HG03439 (cell line): ENCODE results near the gene MBL2.

Experiments used
- ATAC-seq: cut with Tn5 transposase; IDR thresholded peaks from one replicate; pipeline ENCODE4 v1.9.1; 2021; ENCODE audit warnings: mild to moderate bottlenecking, moderate library complexity; ENCODE audit not compliant: unreplicated experiment

The MBL2 gene

GRCh38 chr10:52772623-52773022 is at the start of gene MBL2:
Gene MBL2 (minus strand): TSS chr10:52772784. CDS start chr10:52771635, 1,149 bp downstream.
- ATAC-seq = no peak

DNA sequence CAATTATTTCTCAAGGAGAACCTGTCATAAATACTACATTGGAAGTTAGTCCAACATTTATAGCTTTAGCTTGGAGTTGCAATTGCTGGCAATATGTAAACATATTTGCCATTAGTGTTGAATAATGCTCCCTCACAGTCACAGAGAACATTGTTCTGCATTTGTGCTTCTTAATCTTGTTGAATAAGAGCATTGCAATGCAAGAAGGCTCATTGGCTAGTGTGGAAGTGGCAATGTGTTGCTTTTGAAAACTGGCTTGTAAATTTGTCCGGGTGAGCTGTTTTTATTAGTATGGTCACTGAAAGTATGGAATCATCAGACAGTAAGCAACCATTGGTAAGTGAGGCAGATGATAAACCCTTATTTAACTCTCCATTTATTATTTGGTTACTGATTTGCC is 47.7 kb upstream of the MBL2 start:
- ATAC-seq = no peak

- ATAC-seq = peak; percentile 95
Observed at GRCh38 chr10:52818019-52818418, 45.4 kb upstream of the MBL2 start.

DNA sequence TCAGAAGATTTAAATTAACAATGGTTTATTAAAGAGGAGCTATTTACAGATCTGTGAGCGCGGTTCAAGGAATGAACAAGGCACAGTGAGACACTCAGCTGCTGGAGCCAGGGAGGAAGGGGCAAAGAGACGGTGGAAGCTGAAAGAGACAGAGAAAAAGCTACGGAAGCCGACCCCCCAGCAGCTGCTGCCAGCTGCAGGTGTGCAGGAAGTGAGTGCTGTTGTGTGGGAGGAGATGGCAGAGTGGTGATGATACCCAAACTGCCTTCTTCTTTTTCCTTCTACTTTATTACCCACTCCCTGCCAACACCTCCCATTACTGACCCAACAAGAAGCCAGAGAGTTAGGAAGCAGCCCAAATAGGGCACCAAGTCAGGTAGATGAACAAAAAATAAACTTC is 41.9 kb upstream of the MBL2 start:
- ATAC-seq = no peak

GRCh38 chr10:52811776-52812175 is 39.2 kb upstream of the MBL2 start:
- no peak for ATAC-seq

DNA sequence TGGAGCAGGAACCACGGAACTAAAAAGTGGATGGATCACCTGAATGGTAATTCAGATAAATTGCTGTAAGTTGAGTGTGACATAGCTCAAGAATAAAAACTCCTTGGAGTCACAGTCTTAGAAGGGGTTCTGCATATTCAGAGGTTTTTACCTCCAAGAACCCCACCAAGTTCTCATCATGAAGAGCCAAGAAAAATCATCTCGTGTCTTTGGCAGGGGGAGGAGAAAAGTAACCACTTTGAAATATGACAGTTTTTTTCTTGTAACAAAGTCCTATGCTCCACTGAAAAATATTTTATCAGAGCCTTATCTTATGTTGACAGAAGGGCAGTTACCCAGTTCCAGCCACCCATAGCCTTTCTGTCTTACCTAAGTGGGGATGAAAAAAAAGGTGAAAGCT is 38.2 kb upstream of the MBL2 start:
- no peak for ATAC-seq

DNA sequence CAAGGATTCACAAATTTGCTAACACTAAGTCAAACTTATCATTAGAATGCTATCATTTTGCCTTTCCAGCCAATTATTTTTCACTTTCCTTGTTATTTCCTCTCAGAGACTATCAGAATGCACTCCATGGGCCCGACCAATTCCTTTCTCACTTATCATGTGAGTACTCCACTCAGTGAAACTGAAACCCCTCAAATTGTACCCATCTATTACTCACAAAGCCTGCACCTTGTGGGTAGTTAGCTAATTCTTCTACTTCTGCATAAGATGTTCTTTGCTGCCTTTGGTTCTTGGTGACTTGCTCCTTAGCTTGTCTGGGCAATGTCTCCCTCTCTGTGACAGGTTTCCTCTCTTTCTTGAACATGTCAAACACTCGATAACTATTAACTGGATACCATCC is 35.2 kb upstream of the MBL2 start:
- no peak for ATAC-seq

GRCh38 chr10:52805414-52806285 is 33.1 kb upstream of the MBL2 start:
- no peak for ATAC-seq

GRCh38 chr10:52801947-52802346 is 29.4 kb upstream of the MBL2 start:
- ATAC-seq = no peak

DNA sequence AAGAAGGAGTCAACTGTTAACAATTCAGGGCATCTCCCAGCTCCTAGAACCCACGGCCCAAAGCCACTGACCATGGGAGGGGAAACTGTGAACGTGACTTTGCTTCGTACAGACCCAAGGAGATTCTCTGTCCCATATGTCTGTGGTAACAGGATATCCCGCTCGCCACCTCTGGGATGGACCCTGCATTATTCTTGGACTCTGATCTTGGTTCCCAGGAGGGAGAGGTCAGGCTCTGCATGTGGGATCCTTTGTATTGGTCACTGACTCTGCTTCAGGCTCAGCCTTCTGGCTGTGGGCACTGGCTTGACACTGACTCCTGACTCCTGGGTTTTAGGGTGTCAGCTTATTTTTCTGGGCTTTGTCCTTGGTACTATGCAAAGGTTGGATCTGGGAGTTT is 13.5 kb upstream of the MBL2 start:
- no peak for ATAC-seq

GRCh38 chr10:52785418-52785817 is 12.8 kb upstream of the MBL2 start:
- ATAC-seq = no peak

DNA sequence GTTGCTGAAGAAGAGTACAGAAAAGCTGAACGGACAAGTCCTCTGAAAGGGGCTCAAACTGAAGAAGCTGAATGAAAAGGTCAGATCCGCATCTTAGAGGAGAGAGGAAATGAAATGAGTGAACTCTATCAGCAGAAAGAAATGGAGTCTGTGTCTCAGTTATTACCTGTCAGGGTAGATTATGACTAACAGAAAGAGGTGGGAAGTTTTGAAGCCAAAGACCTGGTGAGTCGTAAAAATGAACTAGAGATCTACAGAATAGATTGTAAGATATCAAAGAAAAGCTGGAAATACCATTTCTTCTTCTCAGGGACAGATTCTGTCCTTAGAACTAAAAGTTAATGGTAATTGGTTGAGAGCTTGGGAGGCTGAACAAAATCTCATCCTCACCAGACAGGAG is 11.1 kb upstream of the MBL2 start:
- ATAC-seq = no peak

- no peak for ATAC-seq
Observed at GRCh38 chr10:52782554-52782953, 10.0 kb upstream of the MBL2 start.

DNA sequence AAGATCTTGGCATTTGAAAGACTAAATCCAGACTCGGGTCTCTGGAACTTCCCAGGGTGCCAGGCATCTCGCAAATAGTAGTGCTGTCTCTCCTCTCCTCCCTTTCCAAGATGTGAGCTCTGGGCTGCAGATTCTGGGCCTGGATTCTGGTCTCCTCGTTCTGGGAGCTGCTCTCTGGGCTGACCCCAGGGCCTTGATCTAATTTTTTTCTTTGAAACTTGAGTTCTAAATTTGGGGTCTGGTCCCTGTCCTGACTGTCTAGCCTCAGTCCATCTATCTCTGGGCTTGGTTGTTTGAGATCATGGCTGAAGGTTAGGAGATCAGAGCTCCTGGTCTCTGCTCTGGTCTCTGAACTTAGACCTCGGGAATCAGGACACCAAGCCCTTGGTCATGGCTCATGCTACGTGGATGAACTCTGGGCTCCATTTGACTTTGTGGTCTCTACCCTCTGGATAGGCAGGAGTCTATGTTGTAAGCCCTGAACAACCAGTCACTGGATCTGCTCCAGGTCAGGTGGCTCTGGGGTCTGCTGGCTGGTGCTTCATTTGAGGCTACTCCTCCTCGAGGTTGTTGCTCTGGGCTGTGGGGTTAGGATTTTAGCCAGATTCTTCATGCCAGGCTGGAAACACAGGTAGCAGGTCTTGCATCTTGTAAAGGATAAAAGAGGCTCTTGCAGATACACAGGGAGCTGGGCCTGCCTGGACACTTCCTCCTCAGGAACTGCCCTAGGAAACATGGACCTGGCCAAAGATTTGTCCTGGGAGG is 8.0 kb upstream of the MBL2 start:
- ATAC-seq = peak; percentile 7

DNA sequence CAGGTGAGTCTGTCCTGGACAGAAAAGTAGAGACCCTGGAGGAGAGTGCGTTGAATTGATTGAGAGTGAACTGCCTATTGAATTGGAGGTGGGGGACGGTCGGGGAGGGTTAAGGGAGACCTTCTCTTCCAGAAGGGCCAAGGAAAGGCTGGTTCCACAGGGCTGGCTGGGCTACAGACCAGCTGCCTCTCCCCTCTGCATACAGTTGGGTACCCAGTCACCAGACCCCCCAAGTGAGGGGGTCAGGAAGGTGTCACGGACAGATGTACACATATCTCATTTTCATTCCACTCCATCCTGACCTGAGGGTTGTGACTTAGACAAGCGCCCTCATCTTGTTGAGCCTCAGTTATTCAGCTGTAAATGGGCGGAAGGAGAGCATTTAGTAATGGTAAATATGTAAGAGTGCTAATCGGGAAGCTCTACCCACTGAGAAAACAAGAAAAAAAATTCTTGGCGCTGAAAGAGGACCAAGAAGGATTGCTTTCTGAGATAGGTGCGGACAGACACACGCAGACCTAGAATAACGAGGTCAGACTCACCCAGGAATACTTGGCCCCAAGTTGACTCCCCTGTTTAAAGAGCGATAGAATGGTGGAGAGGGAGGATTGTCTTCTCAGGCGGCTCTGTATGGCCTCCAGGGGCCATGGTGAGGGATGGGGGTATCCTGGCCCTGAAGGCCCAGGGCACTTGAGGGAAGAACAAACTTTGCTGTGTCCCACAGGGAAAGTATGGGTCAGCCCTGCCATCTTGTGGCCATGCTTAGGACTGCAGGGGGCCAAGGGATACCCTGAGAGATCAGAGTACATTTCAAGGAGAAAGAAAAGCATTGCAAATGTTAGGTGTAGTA is 7.2 kb upstream of the MBL2 start:
- peak; percentile 91 for ATAC-seq

DNA sequence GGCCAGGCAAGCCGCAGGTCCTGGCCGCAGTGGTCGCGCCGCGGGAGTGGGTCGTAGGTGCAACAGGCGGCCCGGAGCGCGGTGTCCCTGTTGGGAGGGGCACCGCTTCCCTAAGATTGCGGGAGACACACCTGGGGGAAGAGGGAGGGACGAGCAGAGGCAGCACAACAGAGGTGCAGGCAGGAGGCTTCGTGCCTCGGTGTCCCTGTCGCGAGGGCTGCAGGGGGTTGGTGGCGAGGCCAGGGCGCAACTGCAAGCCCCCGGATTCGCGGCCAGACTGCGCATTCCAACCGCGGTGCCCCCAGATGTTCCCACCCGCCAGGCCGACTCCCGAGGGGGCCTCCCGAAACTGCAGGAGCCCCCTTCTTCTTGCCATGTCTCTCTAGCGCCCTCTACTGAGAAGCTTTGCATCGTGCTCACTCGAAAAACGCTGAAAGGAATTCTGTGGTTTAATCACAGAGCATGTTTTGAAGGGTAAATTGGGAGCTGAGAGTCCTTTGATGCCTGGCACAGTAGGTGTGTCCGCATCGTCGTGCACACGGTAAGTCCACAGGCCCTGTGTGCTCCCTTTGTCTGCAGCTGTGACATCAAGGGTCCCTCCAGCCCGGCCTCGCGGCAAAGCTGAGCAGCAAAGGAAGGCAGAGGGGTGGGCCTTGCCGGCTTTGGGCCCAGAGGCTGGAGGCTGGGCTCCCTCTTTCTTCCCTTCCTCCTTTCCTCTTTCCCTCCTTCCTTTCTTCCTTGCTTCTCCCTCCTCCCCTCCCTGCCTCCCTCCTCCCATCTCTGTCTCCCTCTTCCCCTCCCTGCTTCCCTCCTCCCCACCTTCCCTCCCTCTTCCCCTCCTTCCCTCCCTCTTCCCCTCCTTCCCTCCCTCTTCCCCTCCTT is 6.2 kb upstream of the MBL2 start:
- no peak for ATAC-seq

GRCh38 chr10:52777414-52777813 is 4.8 kb upstream of the MBL2 start:
- ATAC-seq = no peak

GRCh38 chr10:52776471-52776903 is 3.9 kb upstream of the MBL2 start:
- no peak for ATAC-seq

DNA sequence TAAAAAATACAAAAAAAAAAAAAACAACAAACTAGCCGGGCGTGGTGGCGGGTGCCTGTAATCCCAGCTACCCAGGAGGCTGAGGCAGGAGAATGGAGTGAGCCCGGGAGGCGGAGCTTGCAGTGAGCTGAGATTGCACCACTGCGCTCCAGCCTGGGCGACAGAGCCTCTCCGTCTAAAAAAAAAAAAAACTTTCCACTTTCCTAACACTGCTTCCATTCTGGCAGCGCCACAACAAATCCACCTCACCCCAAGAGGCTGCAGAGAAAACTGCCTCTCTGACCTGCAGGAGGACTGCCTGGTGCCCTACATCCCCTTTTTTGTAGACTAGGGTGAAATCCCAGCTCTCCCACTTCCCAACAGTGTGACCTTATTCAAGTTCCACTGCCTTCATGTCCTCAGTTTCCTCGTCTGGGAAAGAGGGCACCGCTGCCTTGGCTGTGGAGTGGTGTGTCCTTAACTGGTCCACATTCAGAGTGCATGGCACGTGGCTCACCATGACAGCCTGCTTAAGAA is 2.6 kb upstream of the MBL2 start:
- no peak for ATAC-seq

DNA sequence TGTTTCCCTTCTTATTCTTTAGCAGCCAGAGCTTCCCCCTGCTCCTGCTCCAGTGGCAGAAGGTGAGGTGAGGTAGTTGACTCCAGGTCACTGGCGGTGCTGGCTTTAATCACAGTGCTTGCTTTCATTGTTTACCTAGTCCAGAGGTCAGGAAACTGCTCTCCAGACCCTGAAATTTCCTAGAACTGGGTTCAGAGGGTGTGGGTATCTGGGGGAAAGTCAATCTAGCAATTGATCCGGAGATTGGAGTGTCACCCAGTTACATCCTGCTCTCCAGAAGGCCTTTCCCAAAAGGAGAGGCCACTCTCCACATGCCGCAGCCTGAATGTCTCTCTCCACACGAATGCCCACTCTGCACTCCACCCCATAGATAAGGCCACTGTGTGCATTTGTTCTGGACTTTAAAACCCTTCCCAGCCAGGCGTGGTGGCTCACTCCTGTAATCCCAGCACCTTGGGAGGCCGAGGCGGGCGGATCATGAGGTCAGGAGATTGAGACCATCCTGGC is 2.1 kb upstream of the MBL2 start:
- no peak for ATAC-seq
